ENCODE data around the gene ASCL3.
"Not testable (repeated sequence)": the region's sequence is repeated elsewhere in the genome, so short reads cannot be mapped to it uniquely, and the experiment has no call there.

The ASCL3 gene

DNA sequence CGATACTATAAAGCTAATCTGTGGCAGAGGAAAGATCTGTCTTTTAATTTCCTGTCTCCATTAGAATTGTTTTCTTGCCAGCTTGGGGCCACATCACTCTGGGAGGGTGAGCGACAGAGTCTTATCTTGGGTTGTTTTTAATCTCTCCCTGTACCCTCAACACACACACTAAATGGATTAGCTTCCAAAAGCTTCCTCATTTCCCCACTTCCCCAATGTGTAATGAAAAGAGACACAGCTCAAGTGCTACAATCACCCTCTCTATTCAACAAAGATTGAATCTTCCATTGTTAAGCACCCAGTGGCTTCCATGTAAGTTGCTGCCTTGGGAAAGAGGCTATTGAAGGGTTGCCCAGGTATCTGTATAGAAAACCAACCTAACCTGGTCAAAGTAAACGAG, 6.1 kb upstream of the ASCL3 start:
- no CpG with 5 or more reads among the region's 3 CpGs for WGBS (ENCODE audit: insufficient coverage, insufficient read length)
- H3K9me3 ChIP-seq (ENCODE audit: control insufficient read depth, insufficient read depth, low read length), result no peaks in the 10 kb centered on the region
- H3K27me3 ChIP-seq (ENCODE audit: control insufficient read depth, insufficient read depth, low read length), result no peaks in the 10 kb centered on the region
- no peak overlapping the region for H3K4me3 ChIP-seq (ENCODE audit: low read length)
- DNase-seq (ENCODE audit: low read depth, low spot score), result no peak
- H3K4me1 ChIP-seq (ENCODE audit: control insufficient read depth, insufficient read depth, low read length), result no peaks in the 10 kb centered on the region
- H3K27ac ChIP-seq (ENCODE audit: low read length), result no peak overlapping the region
- H3K36me3 ChIP-seq (ENCODE audit: control insufficient read depth, insufficient read depth, low read length), result no peaks in the 10 kb centered on the region

DNA sequence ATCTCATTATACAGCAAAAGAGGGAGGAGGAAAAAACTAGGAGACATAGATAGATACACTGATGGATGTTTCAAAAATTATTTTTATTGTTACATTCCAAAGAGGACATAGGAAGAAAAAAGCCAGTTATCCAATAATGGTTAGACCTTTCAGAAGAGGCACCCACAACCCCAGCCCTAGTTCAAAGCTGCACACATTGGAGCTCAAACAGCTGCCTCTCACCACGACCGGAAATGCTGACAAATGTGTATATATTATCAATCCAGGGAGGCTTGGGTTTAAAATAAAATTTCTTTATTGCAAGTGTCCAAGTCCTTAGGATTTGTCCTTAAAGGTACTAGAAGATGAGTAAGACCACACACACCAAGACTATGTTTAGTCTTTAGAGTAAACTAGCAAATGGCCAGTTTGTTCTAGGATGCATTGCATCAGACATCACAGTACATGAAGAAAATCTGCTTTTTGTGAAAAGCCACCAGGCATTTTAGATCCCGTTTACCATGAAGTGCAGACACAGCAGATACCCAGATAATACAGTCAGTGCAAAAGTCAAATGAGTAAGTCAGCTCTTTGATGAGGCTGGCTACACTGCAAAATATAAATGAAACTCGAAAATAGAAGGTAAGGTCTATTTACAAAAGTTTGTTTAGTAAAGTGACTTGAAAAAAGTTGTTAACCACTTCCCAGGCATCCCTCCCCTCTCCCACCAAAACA, 4.6 kb upstream of the ASCL3 start:
- no peak for DNase-seq (ENCODE audit: low read depth, low spot score)
- no peak overlapping the region for H3K4me3 ChIP-seq (ENCODE audit: low read length)
- H3K4me1 ChIP-seq (ENCODE audit: control insufficient read depth, insufficient read depth, low read length), result no peaks in the 10 kb centered on the region
- WGBS (ENCODE audit: insufficient coverage, insufficient read length), result no CpG with 5 or more reads among the region's 4 CpGs
- no peaks in the 10 kb centered on the region for H3K9me3 ChIP-seq (ENCODE audit: control insufficient read depth, insufficient read depth, low read length)
- H3K27ac ChIP-seq (ENCODE audit: low read length), result no peak overlapping the region
- H3K27me3 ChIP-seq (ENCODE audit: control insufficient read depth, insufficient read depth, low read length), result no peaks in the 10 kb centered on the region
- no peaks in the 10 kb centered on the region for H3K36me3 ChIP-seq (ENCODE audit: control insufficient read depth, insufficient read depth, low read length)

DNA sequence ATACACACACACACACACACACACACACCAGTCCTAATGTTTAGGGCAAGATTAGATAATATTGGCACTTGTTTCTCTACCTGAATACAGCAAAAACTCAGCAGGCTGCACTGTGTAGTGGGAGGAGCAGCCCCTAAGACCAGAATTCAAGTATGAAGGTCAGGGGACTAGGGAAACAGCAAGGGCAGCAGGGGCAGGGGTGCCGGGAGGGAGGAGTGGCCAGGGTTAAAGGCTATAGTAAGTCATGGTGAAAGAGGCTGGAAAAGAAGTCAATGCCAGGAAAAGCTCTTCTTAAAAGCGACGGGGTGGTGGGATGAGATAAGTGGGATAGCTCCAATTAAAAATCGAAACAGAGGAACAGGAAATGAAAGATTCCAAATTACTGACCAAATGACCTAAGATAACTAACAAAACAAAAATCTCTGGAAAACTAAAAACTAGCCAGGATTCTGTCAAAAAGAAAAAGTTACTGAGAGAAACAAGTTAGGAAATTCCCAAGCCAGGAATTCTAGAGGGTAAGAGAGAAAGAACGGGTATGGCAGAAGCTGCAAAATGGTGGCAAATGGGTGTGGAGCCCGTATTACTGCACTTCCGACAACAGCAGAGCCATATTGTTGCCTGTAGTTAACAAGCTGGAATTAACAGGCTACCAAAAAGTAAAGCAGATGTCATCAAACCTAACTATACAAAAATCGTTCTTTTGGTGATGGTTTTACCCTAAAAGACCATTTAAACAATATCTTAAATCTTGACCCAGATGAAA, 1.3 kb downstream of the ASCL3 start:
- Histone ChIP-seq H3K27me3 (ENCODE audit: control insufficient read depth, insufficient read depth, low read length) (no peaks in the 10 kb centered on the region), H3K9me3 (ENCODE audit: control insufficient read depth, insufficient read depth, low read length) (no peaks in the 10 kb centered on the region), H3K36me3 (ENCODE audit: control insufficient read depth, insufficient read depth, low read length) (no peaks in the 10 kb centered on the region), H3K27ac (ENCODE audit: low read length) (no peak overlapping the region), H3K4me3 (ENCODE audit: low read length) (no peak overlapping the region), H3K4me1 (ENCODE audit: control insufficient read depth, insufficient read depth, low read length) (no peaks in the 10 kb centered on the region)
- DNase-seq (ENCODE audit: low read depth, low spot score), result no peak
- no CpG with 5 or more reads among the region's 8 CpGs for WGBS (ENCODE audit: insufficient coverage, insufficient read length)

DNA sequence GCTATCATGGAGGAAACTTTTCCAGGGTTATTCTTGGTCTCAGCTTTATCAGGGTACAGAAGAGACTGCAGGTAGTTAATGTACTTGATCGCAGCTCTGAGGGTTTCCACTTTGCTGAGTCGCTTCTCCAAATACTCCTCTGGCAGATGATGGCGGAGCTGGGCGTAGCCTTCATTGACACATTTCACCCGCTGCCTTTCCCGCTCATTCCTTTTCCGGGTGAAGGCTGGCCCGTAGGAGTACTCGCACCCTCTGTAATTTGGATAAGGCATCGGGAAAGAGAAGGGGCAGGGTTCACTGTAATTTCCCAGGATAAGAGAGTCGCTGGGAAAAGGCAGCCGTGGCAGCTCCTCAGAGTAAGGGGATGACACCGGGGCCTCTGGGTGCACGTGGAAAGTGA, 5.2 kb downstream of the ASCL3 start:
- Histone ChIP-seq H3K27me3 (ENCODE audit: control insufficient read depth, insufficient read depth, low read length) (no peaks in the 10 kb centered on the region), H3K9me3 (ENCODE audit: control insufficient read depth, insufficient read depth, low read length) (no peaks in the 10 kb centered on the region), H3K36me3 (ENCODE audit: control insufficient read depth, insufficient read depth, low read length) (no peaks in the 10 kb centered on the region), H3K4me1 (ENCODE audit: control insufficient read depth, insufficient read depth, low read length) (peaks cover 2% of the 10 kb centered on the region; the same call in 1 of the 2 replicates), H3K4me3 (ENCODE audit: low read length) (no peak overlapping the region), H3K27ac (ENCODE audit: low read length) (no peak overlapping the region)
- WGBS (ENCODE audit: insufficient coverage, insufficient read length), result no CpG with 5 or more reads among the region's 14 CpGs
- no peak for DNase-seq (ENCODE audit: low read depth, low spot score)

DNA sequence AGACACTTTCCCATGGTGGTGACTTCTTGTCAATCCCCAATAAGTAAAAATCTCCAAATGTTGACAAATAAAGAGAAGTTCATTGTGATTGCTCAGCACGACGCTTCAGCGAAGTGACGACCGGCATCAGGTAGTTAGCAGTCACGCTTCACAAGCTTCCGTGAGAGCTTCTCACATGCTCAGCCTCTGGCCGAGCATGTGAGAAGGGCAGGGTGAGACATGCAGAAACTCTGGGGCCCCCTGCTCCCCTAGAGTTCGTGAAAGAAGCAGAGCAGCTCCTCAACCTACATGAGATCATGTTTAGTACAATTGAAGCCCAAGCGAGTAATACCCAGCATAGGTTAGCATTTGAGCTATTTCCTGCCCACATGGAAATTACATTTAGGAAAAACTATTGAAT, 5.7 kb downstream of the ASCL3 start:
- no peak for DNase-seq (ENCODE audit: low read depth, low spot score)
- no peak overlapping the region for H3K4me3 ChIP-seq (ENCODE audit: low read length)
- H3K27ac ChIP-seq (ENCODE audit: low read length), result no peak overlapping the region
- no peaks in the 10 kb centered on the region for H3K36me3 ChIP-seq (ENCODE audit: control insufficient read depth, insufficient read depth, low read length)
- H3K4me1 ChIP-seq (ENCODE audit: control insufficient read depth, insufficient read depth, low read length), result peaks cover 2% of the 10 kb centered on the region; the same call in 1 of the 2 replicates
- WGBS (ENCODE audit: insufficient coverage, insufficient read length), result no CpG with 5 or more reads among the region's 10 CpGs
- no peaks in the 10 kb centered on the region for H3K9me3 ChIP-seq (ENCODE audit: control insufficient read depth, insufficient read depth, low read length)
- no peaks in the 10 kb centered on the region for H3K27me3 ChIP-seq (ENCODE audit: control insufficient read depth, insufficient read depth, low read length)

DNA sequence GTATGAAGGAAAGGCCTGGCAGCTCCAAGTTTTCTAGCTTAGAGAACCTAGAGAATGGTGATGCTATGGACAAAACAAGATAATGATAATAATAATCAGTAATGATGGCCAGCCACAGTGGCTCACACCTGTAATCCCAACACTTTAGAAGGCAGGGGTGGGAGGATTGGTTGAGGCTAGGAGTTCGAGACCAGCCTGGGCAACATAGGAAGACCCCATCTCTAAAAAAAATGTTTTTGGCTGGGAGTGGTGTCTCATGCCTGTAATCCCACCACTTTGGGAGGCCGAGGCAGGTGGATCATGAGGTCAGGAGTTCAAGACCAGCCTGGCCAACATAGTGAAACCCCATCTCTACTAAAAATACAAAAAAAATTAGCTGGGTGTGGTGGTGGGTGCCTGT, 7.0 kb downstream of the ASCL3 start:
- not testable (repeated sequence) for DNase-seq (ENCODE audit: low read depth, low spot score); H3K9me3 ChIP-seq (ENCODE audit: control insufficient read depth, insufficient read depth, low read length); H3K27me3 ChIP-seq (ENCODE audit: control insufficient read depth, insufficient read depth, low read length); H3K4me3 ChIP-seq (ENCODE audit: low read length); H3K4me1 ChIP-seq (ENCODE audit: control insufficient read depth, insufficient read depth, low read length); H3K36me3 ChIP-seq (ENCODE audit: control insufficient read depth, insufficient read depth, low read length); H3K27ac ChIP-seq (ENCODE audit: low read length)
- WGBS (ENCODE audit: insufficient coverage, insufficient read length), result no CpG with 5 or more reads among the region's 2 CpGs

DNA sequence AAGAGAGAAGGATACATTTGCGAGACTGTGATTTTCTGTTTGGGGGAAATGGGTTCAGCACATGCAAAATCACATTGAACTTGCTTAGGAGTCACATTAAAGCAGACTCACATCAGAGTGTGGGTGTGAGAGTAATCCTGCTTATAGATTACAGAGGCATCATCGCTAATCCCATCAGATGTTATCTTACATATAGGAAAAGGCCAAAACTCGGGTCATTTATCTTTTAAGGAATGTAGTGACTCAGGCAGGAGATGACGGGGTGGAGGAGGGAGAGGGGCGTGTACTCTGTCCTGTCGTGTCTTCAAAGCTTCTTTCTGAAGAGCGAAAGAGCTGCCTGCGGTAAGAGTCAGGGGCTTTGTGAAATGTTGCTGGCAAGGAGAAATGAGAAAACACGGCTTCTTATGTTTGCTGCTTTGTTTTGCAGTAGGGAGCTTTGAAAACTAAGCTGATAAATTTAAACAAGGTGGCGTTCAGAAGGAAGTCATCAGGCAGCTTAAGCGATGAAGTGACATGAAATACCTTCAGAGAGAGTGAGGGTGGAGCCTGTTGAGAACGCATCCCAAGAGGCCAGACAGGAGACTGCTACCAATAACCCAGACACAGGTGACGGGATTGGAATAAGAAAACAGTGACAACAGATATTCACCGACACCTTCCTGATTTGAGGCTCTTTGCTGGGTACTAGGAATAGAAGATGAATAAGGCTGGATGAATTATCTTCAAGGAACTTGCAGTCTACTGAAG, 7.9 kb downstream of the ASCL3 start:
- DNase-seq (ENCODE audit: low read depth, low spot score), result no peak
- Histone ChIP-seq H3K27ac (ENCODE audit: low read length) (no peak overlapping the region), H3K36me3 (ENCODE audit: control insufficient read depth, insufficient read depth, low read length) (no peaks in the 10 kb centered on the region), H3K9me3 (ENCODE audit: control insufficient read depth, insufficient read depth, low read length) (no peaks in the 10 kb centered on the region), H3K4me1 (ENCODE audit: control insufficient read depth, insufficient read depth, low read length) (peaks cover 2% of the 10 kb centered on the region; the same call in 1 of the 2 replicates), H3K27me3 (ENCODE audit: control insufficient read depth, insufficient read depth, low read length) (no peaks in the 10 kb centered on the region), H3K4me3 (ENCODE audit: low read length) (no peak overlapping the region)
- WGBS (ENCODE audit: insufficient coverage, insufficient read length), result no CpG with 5 or more reads among the region's 14 CpGs

DNA sequence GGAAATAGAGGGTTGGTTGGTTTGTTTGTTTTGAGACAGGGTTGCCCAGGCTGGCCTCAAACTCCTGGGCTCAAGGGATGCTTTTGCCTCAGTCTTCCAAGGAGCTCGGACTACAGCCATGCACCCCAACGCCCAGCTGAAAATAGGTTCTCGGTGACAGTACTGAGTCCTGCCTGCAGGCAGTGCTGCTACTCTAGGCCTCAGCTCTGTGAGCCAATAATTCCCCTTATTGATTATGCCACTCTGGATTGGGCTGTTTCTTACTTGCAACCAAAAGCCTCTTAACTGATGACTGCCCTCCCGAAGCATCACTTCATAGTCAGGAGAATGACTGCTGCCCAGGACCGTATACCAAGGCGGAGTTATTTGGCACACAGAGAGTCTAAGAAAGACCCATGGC, 8.9 kb downstream of the ASCL3 start:
- Histone ChIP-seq H3K27ac (ENCODE audit: low read length) (no peak overlapping the region), H3K36me3 (ENCODE audit: control insufficient read depth, insufficient read depth, low read length) (no peaks in the 10 kb centered on the region), H3K27me3 (ENCODE audit: control insufficient read depth, insufficient read depth, low read length) (no peaks in the 10 kb centered on the region), H3K4me1 (ENCODE audit: control insufficient read depth, insufficient read depth, low read length) (peaks cover 2% of the 10 kb centered on the region; the same call in 1 of the 2 replicates), H3K4me3 (ENCODE audit: low read length) (no peak overlapping the region), H3K9me3 (ENCODE audit: control insufficient read depth, insufficient read depth, low read length) (no peaks in the 10 kb centered on the region)
- WGBS (ENCODE audit: insufficient coverage, insufficient read length), result no CpG with 5 or more reads among the region's 6 CpGs
- DNase-seq (ENCODE audit: low read depth, low spot score), result no peak

DNA sequence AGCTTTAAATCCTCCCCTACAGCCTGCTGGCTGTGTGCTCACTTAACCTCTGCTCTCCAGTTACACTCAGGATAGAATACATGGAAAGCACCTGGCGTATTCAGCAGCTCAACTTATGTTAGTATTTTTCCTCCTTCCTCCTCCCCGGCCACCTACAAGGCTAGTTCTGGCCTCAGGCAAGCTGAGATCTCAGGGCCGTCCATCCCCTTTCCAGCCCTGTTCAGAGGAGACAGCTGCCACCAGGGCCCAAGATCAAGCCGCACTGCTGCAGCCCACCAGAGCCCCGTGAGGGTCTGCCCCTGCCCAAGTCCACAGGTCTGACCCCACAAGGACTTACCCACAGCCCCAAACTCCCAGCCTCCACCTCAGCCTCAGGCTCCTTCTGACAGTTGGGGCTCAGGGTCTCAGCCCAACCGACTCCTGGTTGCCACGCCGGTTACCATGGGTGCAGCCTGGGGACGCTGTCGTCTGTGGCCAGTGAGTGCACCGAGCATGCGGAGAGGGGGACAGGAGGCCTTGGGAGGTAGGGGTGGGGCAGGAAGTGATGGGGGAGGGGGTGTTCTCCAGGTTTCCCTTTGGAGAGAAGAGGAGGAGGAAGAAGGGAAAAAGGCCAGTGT, 10.1 kb downstream of the ASCL3 start, which contains the start of gene C11orf16:
Gene C11orf16, minus strand, starts transcription at position 384 of the 617 bp plus-strand sequence. CDS start 639 bp downstream, outside the sequence.
- DNase-seq (ENCODE audit: low read depth, low spot score), result no peak
- no peaks in the 10 kb centered on the region for H3K9me3 ChIP-seq (ENCODE audit: control insufficient read depth, insufficient read depth, low read length)

More for the DNA sequence above, 10.1 kb downstream of the ASCL3 start, which contains the start of gene C11orf16:
- Histone ChIP-seq H3K4me3 (ENCODE audit: low read length) (no peak within 1 kb of the TSS), H3K4me1 (ENCODE audit: control insufficient read depth, insufficient read depth, low read length) (peaks cover 2% of the 10 kb centered on the region; the same call in 1 of the 2 replicates), H3K27ac (ENCODE audit: low read length) (no peak within 1 kb of the TSS), H3K27me3 (ENCODE audit: control insufficient read depth, insufficient read depth, low read length) (no peaks in the 10 kb centered on the region), H3K36me3 (ENCODE audit: control insufficient read depth, insufficient read depth, low read length) (no peaks in the 10 kb centered on the region)
- no CpG with 5 or more reads among the region's 12 CpGs for WGBS (ENCODE audit: insufficient coverage, insufficient read length)

Data from iPS DF 6.9 (cell line).